BLaER1 treated with 17β-estradiol and CSF1 and Interleukin-3, amounts not matched to agents 10 nM and 100 nM (cell line): ENCODE data around the gene LRRTM3.

Experiments used
- H3K27ac ChIP-seq, 11 experiments: shearing (Covaris generic); formaldehyde crosslinking; 2 replicates each; pipeline ENCODE4 v1.8.1; 2022
- H3K27me3 ChIP-seq, 11 experiments: shearing (Covaris generic); formaldehyde crosslinking; 2 replicates each; pipeline ENCODE4 v1.8.1; 2022
- H3K36me3 ChIP-seq, 11 experiments: shearing (Covaris generic); formaldehyde crosslinking; 2 replicates each; pipeline ENCODE4 v1.8.1; 2022
- H3K4me1 ChIP-seq, 10 experiments: shearing (Covaris generic); formaldehyde crosslinking; 2 replicates each; pipeline ENCODE4 v1.8.1; 2022
- H3K4me2 ChIP-seq, 11 experiments: shearing (Covaris generic); formaldehyde crosslinking; 2 replicates each; pipeline ENCODE4 v1.8.1; 2022
- H3K4me3 ChIP-seq, 10 experiments: shearing (Covaris generic); formaldehyde crosslinking; 2 replicates each; pipeline ENCODE4 v1.8.1; 2022
- H3K9ac ChIP-seq, 11 experiments: shearing (Covaris generic); formaldehyde crosslinking; 2 replicates each; pipeline ENCODE4 v1.8.1; 2022
- H3K9me3 ChIP-seq, 11 experiments: shearing (Covaris generic); formaldehyde crosslinking; replicated peaks in 1 of 11; 2 replicates each; pipeline ENCODE4 v1.8.1; 2022
- H4K20me1 ChIP-seq, 11 experiments: shearing (Covaris generic); formaldehyde crosslinking; 2 replicates each; pipeline ENCODE4 v1.8.1; 2022
- Cebpa-rat ChIP-seq, 11 experiments: shearing (Covaris generic); IDR thresholded peaks; 2 replicates each; pipeline ENCODE4 v1.8.1; 2022

LRRTM3 gene

DNA sequence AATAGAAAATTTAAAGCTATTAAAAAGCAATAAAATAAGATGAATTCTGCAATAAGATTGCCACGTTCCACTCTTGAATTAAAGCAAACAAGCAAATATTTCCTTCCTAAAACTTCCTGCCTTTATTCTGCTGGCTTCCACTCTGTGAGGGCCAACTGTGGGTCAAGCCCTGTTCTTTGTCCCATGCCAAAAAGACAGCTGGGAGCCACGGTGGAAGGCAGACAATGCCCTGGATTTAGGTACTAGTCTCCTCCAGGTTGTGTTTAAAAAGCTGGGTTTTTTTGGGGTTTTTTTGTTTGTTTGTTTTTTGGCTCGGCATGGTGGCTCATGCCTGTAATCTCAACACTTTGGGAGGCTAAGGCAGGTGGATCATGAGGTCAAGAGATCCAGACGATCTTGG lies 39.1 kb downstream of the LRRTM3 start:
- Histone ChIP-seq H3K36me3 (no peaks in the 10 kb centered on the region), H3K9me3 (no peaks in the 10 kb centered on the region), H3K4me2 (no peak overlapping the region), H4K20me1 (no peaks in the 10 kb centered on the region), H3K9ac (no peak overlapping the region), H3K4me3 (no peak overlapping the region), H3K4me1 (no peaks in the 10 kb centered on the region), H3K27ac (no peak overlapping the region), H3K27me3 (no peaks in the 10 kb centered on the region)
- no peak for TF ChIP-seq Cebpa-rat (IDR thresholded peaks at IDR 0.05)

- no peak overlapping the region for H3K4me3 ChIP-seq
- H3K27me3 ChIP-seq = no peaks in the 10 kb centered on the region
- no peak overlapping the region for H3K27ac ChIP-seq
- no peaks in the 10 kb centered on the region for H3K36me3 ChIP-seq
- no peak overlapping the region; a peak in 1 of 22 replicates for H3K4me2 ChIP-seq
- peaks cover 0 to 12% (median 0%) of the 10 kb centered on the region in 10 experiments; a peak in 1 of 20 replicates for H3K4me1 ChIP-seq
- H4K20me1 ChIP-seq = no peaks in the 10 kb centered on the region
- no peak overlapping the region for H3K9ac ChIP-seq
- no peak for TF ChIP-seq Cebpa-rat (IDR thresholded peaks at IDR 0.05)
- no peaks in the 10 kb centered on the region for H3K9me3 ChIP-seq
Observed at GRCh38 chr10:66980246-66980815, 54.5 kb downstream of the LRRTM3 start.

DNA sequence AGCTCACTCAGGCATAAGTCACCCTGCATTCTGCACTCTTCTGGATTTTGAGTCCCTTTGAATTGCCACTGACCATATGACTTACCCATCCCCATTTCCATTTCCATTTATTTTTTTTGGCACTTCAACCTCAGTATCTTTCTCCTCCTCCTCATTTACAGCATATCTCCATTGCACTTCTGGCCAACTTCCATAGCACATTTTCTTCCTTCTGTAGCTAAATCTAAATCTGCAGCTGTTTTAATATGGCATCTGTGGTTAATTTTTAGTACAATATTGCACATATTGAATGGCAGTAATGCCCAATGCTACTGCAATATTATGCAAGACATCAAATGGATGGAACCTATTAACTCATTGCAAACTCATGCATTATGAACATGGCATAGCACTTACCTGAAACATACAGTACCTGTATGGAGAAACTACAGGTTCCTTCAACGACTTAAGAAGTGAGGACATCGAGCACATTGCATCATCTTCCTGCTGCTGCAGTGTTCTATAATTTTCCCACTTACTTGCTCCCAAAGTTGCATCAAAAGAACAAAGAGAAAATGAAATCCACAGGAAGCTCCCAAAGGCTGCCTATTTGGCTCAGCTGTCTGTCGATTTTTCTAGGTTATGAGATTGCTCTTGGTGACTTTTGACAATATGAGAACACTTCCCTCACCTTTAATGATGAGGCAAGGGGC lies 55.7 kb downstream of the LRRTM3 start:
- peaks cover 0 to 12% (median 0%) of the 10 kb centered on the region in 10 experiments; a peak in 1 of 20 replicates for H3K4me1 ChIP-seq
- no peaks in the 10 kb centered on the region for H3K27me3 ChIP-seq
- no peak overlapping the region for H3K27ac ChIP-seq
- no peaks in the 10 kb centered on the region for H3K9me3 ChIP-seq
- H3K9ac ChIP-seq = no peak overlapping the region
- H4K20me1 ChIP-seq = no peaks in the 10 kb centered on the region
- no peak overlapping the region for H3K4me2 ChIP-seq
- no peaks in the 10 kb centered on the region for H3K36me3 ChIP-seq
- TF ChIP-seq Cebpa-rat (IDR thresholded peaks at IDR 0.05) = no peak
- H3K4me3 ChIP-seq = no peak overlapping the region

DNA sequence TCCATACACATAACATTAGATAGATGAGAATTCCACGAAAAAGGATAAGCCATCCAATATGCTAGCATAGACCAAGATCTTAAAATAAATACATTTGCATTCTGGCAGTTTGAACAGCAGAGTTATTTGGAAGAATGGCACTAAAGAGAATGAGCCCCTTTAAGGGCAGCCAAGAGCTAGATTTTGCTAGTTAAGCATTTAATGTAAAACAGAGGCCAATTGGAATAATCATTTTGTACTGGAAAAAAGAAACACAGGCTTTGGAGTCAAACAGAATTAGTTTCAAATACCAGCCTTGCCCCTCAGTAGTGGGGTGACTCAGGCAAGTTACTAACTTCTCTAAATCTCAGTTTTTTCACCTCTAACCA lies 56.2 kb downstream of the LRRTM3 start:
- H4K20me1 ChIP-seq = no peaks in the 10 kb centered on the region
- no peak for TF ChIP-seq Cebpa-rat (IDR thresholded peaks at IDR 0.05)
- H3K27me3 ChIP-seq = no peaks in the 10 kb centered on the region
- H3K4me1 ChIP-seq = peaks cover 0 to 12% (median 0%) of the 10 kb centered on the region in 10 experiments; a peak in 1 of 20 replicates
- H3K9ac ChIP-seq = no peak overlapping the region
- H3K27ac ChIP-seq = no peak overlapping the region
- H3K9me3 ChIP-seq = no peaks in the 10 kb centered on the region
- H3K4me3 ChIP-seq = no peak overlapping the region
- H3K4me2 ChIP-seq = no peak overlapping the region
- no peaks in the 10 kb centered on the region for H3K36me3 ChIP-seq

GRCh38 chr10:66982792-66983474 lies 57.1 kb downstream of the LRRTM3 start:
- Histone ChIP-seq H3K27ac (no peak overlapping the region), H3K4me2 (no peak overlapping the region), H3K27me3 (no peaks in the 10 kb centered on the region), H3K4me1 (peaks cover 0 to 12% (median 0%) of the 10 kb centered on the region in 10 experiments; a peak in 1 of 20 replicates), H3K36me3 (no peaks in the 10 kb centered on the region), H3K9ac (no peak overlapping the region), H4K20me1 (no peaks in the 10 kb centered on the region), H3K4me3 (no peak overlapping the region), H3K9me3 (no peaks in the 10 kb centered on the region)
- TF ChIP-seq Cebpa-rat (IDR thresholded peaks at IDR 0.05) = no peak

- H4K20me1 ChIP-seq = no peaks in the 10 kb centered on the region
- no peak for TF ChIP-seq Cebpa-rat (IDR thresholded peaks at IDR 0.05)
- H3K27ac ChIP-seq = no peak overlapping the region
- no peak overlapping the region for H3K4me3 ChIP-seq
- H3K4me2 ChIP-seq = no peak overlapping the region
- no peaks in the 10 kb centered on the region for H3K27me3 ChIP-seq
- H3K36me3 ChIP-seq = no peaks in the 10 kb centered on the region
- no peaks in the 10 kb centered on the region for H3K9me3 ChIP-seq
- peaks cover 0 to 12% (median 0%) of the 10 kb centered on the region in 10 experiments; a peak in 1 of 20 replicates for H3K4me1 ChIP-seq
- no peak overlapping the region for H3K9ac ChIP-seq
Observed at GRCh38 chr10:66983475-66983818, 57.6 kb downstream of the LRRTM3 start.

GRCh38 chr10:66990143-66990830 lies 64.5 kb downstream of the LRRTM3 start:
- Histone ChIP-seq H3K27ac (no peak overlapping the region), H3K4me3 (no peak overlapping the region), H3K9me3 (no peaks in the 10 kb centered on the region), H3K36me3 (no peaks in the 10 kb centered on the region), H4K20me1 (no peaks in the 10 kb centered on the region), H3K4me2 (no peak overlapping the region), H3K9ac (no peak overlapping the region), H3K4me1 (no peaks in the 10 kb centered on the region), H3K27me3 (no peaks in the 10 kb centered on the region)
- no peak for TF ChIP-seq Cebpa-rat (IDR thresholded peaks at IDR 0.05)

- no peaks in the 10 kb centered on the region for H3K36me3 ChIP-seq
- no peak overlapping the region for H3K9ac ChIP-seq
- H3K9me3 ChIP-seq = no peaks in the 10 kb centered on the region
- no peaks in the 10 kb centered on the region for H4K20me1 ChIP-seq
- no peak overlapping the region for H3K4me3 ChIP-seq
- TF ChIP-seq Cebpa-rat (IDR thresholded peaks at IDR 0.05) = no peak
- H3K4me2 ChIP-seq = no peak overlapping the region
- no peaks in the 10 kb centered on the region for H3K27me3 ChIP-seq
- no peaks in the 10 kb centered on the region for H3K4me1 ChIP-seq
- H3K27ac ChIP-seq = no peak overlapping the region
Observed at GRCh38 chr10:66996996-66997395, 71.2 kb downstream of the LRRTM3 start.

DNA sequence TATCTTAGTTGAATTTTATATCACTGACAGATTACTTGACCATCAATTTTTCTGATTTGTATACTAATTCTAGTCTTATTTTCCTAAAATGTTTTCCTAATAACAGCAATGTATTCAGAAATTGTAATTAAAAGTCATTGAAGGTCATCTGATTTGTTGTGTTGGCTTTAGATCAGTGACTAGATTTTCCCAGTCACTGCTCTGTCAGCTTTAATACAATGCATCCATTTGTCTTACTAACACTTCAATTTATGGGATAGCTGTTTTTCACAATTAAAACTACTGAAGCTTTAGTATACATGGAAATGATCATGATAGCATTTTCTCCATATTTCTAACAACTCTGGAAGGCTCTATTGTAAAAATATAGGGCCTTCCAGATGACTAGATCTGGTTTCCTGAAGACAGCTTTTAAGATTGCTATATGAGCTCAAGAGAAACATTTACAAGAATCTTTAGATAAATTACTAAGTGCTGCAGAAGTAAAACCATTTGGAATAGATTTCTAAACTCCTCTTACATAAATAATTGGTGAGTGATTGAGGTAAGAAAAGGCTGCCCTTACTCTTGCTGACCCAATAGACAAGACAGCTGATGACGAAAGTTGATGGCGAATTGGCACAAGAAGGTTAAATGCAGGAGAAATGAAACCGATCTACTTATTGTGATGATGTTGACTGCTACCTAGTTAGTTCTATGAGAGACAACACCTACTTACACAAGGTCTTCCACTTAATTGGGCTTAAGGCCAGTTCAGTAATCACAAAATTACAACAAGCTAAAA lies 74.1 kb downstream of the LRRTM3 start:
- no peaks in the 10 kb centered on the region for H3K36me3 ChIP-seq
- H3K4me3 ChIP-seq = no peak overlapping the region
- H3K9ac ChIP-seq = no peak overlapping the region
- no peak for TF ChIP-seq Cebpa-rat (IDR thresholded peaks at IDR 0.05)
- H3K4me1 ChIP-seq = peaks cover 0 to 15% (median 3%) of the 10 kb centered on the region in 10 experiments; a peak in 10 of 20 replicates
- H3K9me3 ChIP-seq = no peaks in the 10 kb centered on the region
- no peak overlapping the region for H3K27ac ChIP-seq
- no peak overlapping the region for H3K4me2 ChIP-seq
- no peaks in the 10 kb centered on the region for H4K20me1 ChIP-seq
- H3K27me3 ChIP-seq = no peaks in the 10 kb centered on the region
